Amygdala (tissue), 56 donors: ENCODE results near the gene MYT1.

Source experiments
- DNase-seq, 56 donors: peaks; one replicate each; lab custom pipeline; 2025; lab: John Stamatoyannopoulos, UW

The MYT1 gene

DNA sequence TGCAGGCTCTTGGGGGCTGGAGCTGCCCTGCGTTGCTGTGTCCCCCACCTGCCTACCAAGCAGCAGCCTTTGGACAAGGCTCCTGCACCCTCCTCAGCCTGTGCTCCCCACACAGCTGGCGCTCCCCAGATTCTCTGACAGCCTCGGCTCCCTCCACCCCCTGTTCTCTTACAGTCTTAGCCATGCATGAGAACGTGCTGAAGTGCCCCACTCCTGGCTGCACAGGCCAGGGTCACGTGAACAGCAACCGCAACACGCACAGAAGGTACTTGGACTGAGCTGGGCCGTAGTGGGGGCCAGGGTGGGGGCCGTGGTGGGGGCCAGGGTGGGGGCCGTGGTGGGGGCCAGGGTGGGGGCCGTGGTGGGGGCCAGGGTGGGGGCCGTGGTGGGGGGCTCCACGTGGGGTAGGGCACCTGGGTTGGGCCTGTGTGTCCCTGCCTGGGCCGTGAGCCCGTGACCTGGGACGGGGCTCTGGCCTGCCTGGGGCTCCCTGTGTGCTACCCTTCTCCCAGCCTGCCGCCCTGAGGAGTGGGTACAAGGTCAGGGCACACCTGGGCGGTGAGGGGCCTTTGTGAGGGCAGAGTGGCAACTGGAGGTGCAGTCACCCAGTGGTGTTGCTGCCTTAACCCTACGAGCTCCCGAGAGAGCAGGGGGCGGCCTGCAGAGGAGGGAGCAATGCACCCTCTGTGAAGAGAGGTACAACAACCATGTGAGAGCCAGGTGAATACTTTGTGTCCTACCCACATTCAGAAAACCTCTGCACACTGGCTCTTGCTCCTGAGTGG, 47.8 kb downstream of the MYT1 start:
- no peak for DNase-seq

DNA sequence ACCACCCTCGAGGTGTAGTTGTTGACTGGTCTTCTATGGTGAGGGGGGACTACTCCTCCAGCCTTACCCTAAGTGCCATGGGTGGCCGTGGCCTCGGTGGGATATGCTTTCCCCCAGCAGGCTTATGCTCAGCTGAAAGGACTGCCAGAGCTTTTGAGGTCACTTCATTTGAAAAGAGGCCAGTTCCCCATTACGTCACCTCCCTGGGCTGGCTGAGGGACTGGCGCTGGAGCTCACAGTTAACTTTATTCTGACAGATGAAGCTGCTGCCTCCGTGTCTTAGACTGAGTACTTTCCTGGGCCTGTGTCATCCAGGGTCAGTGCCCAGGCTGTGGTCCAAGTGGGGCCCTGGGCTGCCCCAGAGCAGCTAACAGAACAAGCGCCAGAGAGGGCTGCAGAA, 48.5 kb downstream of the MYT1 start:
- DNase-seq: peak in 16 of 56 donors; percentile 5 to 57 (median 18)

GRCh38 chr20:64214113-64214512, 49.9 kb downstream of the MYT1 start:
- no peak for DNase-seq

GRCh38 chr20:64214952-64215351, 50.7 kb downstream of the MYT1 start:
- DNase-seq: no peak

DNA sequence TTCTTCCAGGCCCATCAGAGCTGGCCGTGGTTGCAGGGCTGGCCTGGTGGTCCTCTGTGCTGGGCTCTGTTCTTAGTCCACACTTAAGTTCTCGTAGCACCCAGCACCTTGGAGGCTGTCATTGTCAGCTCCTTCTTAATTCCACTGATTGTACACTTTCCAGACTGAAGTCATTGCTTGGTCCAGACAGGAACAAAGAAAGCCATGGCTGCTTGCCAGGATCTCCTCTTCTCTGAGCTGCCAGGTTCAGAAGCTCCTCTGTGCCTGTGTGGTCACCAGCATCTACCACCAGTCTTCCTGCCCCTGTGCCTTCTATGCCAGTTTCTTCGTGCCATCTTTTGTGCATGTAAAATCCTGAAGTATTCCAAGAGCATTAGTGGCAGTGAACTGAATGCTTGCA, 51.8 kb downstream of the MYT1 start:
- no peak for DNase-seq

- no peak for DNase-seq
Measured at GRCh38 chr20:64216910-64217309, 52.7 kb downstream of the MYT1 start.

DNA sequence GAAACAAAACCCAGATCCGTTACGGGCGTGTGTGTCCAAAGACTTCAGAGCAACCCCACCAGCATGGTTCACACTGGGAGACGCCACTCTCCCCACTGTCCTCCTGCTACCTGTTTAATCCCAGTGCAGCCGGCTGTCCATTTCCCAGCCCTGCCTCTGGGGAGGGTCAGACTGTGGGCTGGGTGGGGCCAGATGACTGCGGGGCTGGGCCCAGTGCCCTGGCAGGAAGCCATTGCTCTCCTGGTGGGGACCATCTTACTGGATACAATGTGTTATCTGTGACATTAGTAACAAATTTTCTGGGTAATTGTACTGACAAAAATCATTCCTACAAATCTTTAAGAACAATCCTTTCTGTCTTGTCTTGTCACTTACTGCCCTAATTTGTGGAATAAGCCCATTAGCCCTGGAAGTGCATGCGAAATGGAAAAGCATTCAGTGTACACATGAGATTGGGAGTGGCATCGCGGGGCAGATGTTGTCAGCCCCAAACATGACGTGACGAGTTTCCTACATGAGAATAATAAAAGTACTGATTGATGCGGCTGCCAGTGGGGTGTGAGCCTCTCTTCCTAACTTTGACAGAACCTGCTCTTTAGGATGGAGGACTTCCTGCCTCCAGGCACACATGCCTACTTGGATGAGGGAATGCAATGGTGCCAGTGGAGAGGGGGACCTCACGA, 53.4 kb downstream of the MYT1 start:
- no peak for DNase-seq

DNA sequence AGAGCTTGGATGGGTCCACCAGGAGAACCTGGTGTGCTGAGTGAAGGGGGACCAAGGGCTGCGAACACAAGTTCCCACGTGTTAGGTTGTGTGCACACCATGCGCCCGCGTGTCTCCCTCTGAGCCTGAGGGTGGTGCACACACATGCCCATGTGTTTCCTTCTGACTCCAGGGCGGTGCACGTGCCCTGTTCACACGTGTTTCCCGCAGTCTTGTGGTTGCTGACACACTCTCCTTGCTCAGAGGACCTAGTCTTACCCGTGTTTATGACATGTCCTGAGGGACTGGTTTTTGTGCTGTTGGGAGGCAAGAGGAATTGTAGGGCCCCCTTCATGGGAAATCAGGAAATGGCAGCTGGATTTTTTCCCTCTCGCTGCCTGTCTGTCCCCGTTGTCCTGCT, 55.0 kb downstream of the MYT1 start:
- no peak for DNase-seq

- DNase-seq: no peak
Measured at GRCh38 chr20:64219730-64220129, 55.5 kb downstream of the MYT1 start.

DNA sequence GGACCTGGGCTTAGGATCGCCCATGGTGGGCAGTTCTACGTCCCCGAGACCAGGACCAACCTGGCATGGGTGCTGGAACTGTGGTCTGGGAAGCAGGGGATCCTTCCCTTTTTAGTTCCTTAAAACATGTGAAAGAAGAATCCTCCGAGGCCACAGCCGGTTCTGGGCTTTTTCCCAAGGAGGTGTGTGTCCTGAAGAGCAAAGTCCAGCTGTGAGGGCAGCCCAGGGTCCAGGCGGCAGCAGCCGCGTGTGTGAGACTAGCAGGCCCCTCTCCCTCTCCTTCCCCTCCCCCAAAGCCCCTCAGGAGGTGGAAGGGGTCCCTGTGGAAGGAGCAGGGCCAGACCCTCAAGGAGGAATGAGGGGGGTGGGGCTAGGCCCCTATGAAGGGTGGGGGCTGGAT, 56.2 kb downstream of the MYT1 start:
- DNase-seq: no peak

DNA sequence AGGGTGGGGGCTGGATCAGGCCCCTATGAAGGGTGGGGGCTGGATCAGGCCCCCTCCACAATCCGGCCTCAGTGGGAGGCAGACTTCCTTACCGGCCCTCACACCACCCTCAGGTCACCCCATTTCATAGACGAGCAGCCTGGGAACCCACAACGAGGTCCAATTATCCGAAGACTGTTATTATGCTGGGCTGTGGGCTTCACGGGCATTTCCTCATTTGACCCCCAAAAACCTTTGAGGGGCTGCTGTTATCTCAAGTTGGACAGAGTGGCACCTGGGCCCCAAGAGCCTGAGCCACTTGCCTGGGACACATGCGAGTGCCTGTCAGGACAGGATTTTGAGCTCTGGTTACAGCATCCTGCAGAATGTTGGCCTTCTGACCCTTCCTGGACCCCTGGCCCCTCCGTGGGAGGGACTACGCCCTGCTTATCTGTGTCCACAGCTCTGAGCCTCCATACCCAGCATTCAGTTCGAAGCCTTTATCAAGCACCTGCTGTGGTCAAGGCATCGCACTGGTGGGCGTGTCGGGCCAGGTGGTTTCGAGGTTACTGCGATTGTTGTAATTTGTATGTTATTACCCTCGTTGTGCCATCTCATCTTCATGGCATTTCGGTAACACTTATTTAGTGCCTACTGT, 56.8 kb downstream of the MYT1 start:
- no peak for DNase-seq

GRCh38 chr20:64222291-64222735, 58.1 kb downstream of the MYT1 start:
- DNase-seq: no peak

- DNase-seq: peak in 9 of 56 donors; percentile 4 to 50 (median 22)
Measured at GRCh38 chr20:64222851-64223525, 58.7 kb downstream of the MYT1 start.

GRCh38 chr20:64223526-64224067, 59.3 kb downstream of the MYT1 start:
- peak in 6 of 56 donors; percentile 5 to 41 (median 20) for DNase-seq

DNA sequence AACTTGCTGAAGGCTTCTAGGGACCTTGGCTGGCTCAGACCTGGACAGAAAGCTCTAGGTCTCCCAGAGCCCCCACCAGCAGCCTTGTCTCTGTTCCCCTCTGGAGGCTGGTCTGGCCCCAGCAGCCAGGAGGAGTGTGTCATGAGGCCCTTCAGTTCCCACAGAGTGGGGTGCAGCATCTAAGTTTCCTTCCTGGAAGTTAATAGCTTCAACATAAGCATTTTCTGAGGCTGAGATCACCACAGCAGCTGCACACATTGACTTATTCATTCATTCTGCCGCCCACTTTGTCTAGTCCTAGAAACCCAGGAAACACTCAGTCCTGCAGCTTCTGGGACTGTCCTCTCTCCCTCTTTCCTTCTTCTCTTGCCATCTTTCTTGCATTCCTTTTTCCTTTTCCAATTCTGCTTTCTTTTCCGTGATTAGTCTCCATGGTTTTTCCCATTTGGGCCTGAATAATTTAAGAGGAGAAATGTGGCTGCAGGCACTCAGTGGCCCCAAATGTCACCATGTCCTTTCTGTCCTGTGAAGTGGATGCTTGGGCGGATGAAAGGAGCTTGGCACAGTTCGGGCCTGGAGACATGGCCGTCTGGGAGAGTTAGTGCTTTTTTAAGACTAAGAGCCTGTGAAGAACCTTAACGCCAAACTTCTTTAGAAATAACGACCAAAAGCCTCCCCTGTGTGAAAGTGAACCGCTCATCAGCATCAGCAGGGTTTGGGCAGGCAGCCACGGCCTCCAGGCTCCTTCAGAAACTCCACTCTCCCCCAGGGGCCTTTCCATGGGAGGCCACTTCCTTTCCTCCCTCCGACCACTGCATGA, 60.3 kb downstream of the MYT1 start:
- DNase-seq: peak in 1 of 56 donors; percentile 18

GRCh38 chr20:64225171-64225595, 60.9 kb downstream of the MYT1 start:
- DNase-seq: no peak

DNA sequence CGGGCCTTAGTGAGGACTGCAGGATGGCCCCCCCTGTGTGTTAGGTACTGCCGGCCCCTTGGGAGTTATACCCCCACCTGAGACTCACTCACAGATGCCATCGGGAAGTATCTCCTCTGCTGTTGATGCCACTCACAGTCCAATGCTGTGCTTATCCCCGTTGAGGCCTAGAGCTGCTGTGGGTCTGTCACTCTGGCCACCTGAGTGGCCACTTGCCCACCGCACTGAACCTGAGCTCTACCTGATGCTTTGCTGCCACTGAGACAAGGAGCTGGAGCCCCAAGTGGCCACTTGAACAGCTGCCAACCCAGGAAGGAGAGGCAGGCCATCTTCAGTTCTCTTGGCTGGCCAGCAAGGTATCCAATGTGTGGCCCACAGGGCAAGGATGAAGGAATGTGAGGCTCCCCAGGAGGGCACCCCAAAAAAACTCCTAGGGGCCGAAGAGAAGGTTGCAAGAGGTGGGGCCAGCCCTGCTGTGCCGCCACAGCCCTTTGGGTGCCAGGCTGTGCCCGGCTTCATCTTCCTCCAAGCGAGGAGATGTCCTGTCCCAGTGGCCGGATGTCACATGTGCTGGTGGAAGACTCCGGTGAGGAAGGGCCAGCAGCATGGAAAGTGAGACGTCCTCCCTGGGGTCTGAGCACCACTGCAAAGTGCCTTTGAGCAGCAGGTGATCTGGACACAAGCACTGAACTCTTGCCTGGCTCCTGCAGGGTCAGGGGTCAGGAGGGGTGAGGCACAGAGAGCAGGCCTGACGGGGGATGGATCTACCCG, 61.8 kb downstream of the MYT1 start:
- DNase-seq: no peak

DNA sequence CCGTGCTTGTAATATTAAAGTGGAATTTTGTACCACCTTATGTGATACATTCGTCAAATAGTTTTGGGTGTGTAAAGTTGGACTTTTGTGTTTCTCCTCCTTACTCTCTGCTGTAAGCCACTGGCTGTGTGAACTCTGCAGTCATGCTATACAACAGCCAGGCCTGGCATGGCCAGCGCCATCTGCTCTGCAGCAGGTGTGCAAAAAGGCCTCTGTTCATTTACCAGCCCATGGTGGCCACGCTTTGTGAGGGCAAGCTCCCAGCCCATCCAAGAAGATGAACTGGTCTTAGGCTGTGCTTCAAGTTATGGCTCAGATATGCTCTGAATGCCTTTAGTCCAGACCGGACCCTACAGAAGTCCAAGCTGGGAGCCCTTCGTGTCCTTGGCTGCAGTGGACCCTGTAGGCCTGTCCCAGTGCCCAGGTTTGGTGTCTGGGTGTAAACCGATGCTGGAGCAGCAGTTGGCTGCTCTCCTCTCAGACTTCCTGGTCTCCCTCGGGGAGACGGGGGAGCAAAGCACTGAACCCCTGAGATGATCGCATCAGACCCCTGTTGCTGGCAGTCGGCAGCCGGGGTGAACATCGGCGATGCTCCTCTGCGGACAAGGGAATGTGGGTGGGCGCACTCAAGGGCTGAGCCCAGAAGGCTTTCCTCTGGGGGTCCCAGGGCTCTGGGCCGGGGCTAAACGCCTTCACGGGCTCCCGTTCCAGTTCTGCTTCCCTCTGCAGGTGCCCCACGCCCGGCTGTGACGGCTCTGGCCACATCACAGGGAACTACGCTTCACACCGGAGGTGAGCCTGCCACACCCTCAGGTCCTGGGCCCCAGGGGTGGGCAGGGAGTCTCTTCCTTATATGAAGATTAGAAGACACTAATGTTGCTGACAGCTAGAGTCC, 62.7 kb downstream of the MYT1 start:
- no peak for DNase-seq
